Measurements from ENCODE around the gene CATSPERD. TPM values are rescaled to one million over a fixed set of nuclear protein-coding genes. Genes with fewer than 3 reads are reported as not detected.

Gene CATSPERD
- total RNA-seq, 2 donors from 2014 or later = not detected

- DNase-seq = no peak
- no peaks in the 10 kb centered on the region for H3K9me3 ChIP-seq
- H3K36me3 ChIP-seq = no peaks in the 10 kb centered on the region
- H3K4me3 ChIP-seq = no peak overlapping the region
- no peak for TF ChIP-seq CTCF (IDR thresholded peaks at IDR 0.05)
- H3K27ac ChIP-seq = no peak overlapping the region
- no peaks in the 10 kb centered on the region for H3K27me3 ChIP-seq
- intact Hi-C loops (cut with DNase I) = no loop called here
- no peak overlapping the region for H3K9ac ChIP-seq (ENCODE audit: low read depth in 2 of 2, low read length in 2 of 2)
- peaks cover 7% of the 10 kb centered on the region for H3K4me1 ChIP-seq
Measured at GRCh38 chr19:5674714-5675113, 45.7 kb upstream of the CATSPERD start.

- intact Hi-C loops (cut with DNase I) = no loop called here
- no peak for DNase-seq
- H3K27ac ChIP-seq = no peak overlapping the region
- no peaks in the 10 kb centered on the region for H3K9me3 ChIP-seq
- H3K9ac ChIP-seq (ENCODE audit: low read depth in 2 of 2, low read length in 2 of 2) = peak overlapping the region in 1 of 2 donors; percentile 26
- no peaks in the 10 kb centered on the region for H3K36me3 ChIP-seq
- no peak overlapping the region for H3K4me3 ChIP-seq
- no peaks in the 10 kb centered on the region for H3K27me3 ChIP-seq
- peaks cover 7% of the 10 kb centered on the region for H3K4me1 ChIP-seq
- TF ChIP-seq CTCF (IDR thresholded peaks at IDR 0.05) = no peak
Measured at GRCh38 chr19:5676105-5676771, 44.2 kb upstream of the CATSPERD start.

GRCh38 chr19:5676772-5677105 lies 43.7 kb upstream of the CATSPERD start:
- no peak overlapping the region for H3K4me3 ChIP-seq
- intact Hi-C loops (cut with DNase I) = no loop called here
- DNase-seq = no peak
- H3K9me3 ChIP-seq = no peaks in the 10 kb centered on the region
- TF ChIP-seq CTCF (IDR thresholded peaks at IDR 0.05) = no peak
- no peaks in the 10 kb centered on the region for H3K27me3 ChIP-seq
- H3K36me3 ChIP-seq = no peaks in the 10 kb centered on the region
- no peak overlapping the region for H3K27ac ChIP-seq
- H3K9ac ChIP-seq (ENCODE audit: low read depth in 2 of 2, low read length in 2 of 2) = no peak overlapping the region
- H3K4me1 ChIP-seq = peaks cover 7% of the 10 kb centered on the region

- intact Hi-C loops (cut with DNase I) = no loop called here
- no peak for TF ChIP-seq CTCF (IDR thresholded peaks at IDR 0.05)
- DNase-seq = no peak
Measured at GRCh38 chr19:5677136-5677535, 43.3 kb upstream of the CATSPERD start.

GRCh38 chr19:5677580-5677979 lies 42.9 kb upstream of the CATSPERD start:
- intact Hi-C loops (cut with DNase I) = no loop called here
- H3K9ac ChIP-seq (ENCODE audit: low read depth in 2 of 2, low read length in 2 of 2) = no peak overlapping the region
- H3K36me3 ChIP-seq = no peaks in the 10 kb centered on the region
- no peak overlapping the region for H3K4me3 ChIP-seq
- H3K4me1 ChIP-seq = peaks cover 7% of the 10 kb centered on the region
- no peak for DNase-seq
- no peaks in the 10 kb centered on the region for H3K27me3 ChIP-seq
- H3K9me3 ChIP-seq = no peaks in the 10 kb centered on the region
- no peak overlapping the region for H3K27ac ChIP-seq
- TF ChIP-seq CTCF (IDR thresholded peaks at IDR 0.05) = no peak

More at GRCh38 chr19:5677136-5677535, 43.3 kb upstream of the CATSPERD start:
- H3K27me3 ChIP-seq = no peaks in the 10 kb centered on the region
- no peak overlapping the region for H3K9ac ChIP-seq (ENCODE audit: low read depth in 2 of 2, low read length in 2 of 2)
- no peak overlapping the region for H3K4me3 ChIP-seq
- H3K9me3 ChIP-seq = no peaks in the 10 kb centered on the region
- no peak overlapping the region for H3K27ac ChIP-seq
- peaks cover 7% of the 10 kb centered on the region for H3K4me1 ChIP-seq
- H3K36me3 ChIP-seq = no peaks in the 10 kb centered on the region

All from colonic mucosa (tissue), 4 donors.